Tibial nerve (tissue), 4 donors: ENCODE results near the gene SEC16B.

Experiments used
- EP300 ChIP-seq, 2 donors: sonication (generic); formaldehyde crosslinking; IDR thresholded peaks; one replicate each; pipeline ENCODE4 v1.6.1; 2017; ENCODE audit warnings: antibody characterized with exemption in 2 of 2, mild to moderate bottlenecking in 1 of 2
- POLR2A ChIP-seq, 2 donors: fragments of 450-650 bp; IDR thresholded peaks; one replicate each; pipeline ENCODE4 v1.6.1; 2017; ENCODE audit warnings: antibody characterized with exemption in 2 of 2, mild to moderate bottlenecking in 2 of 2, moderate library complexity in 2 of 2
- TF ChIP-seq, protein P1 (sequence below), 5 experiments: fragments of 200-600 bp in 3 of 5; fragments of 450-650 bp in 2 of 5; sonication (generic) in 3 of 5; IDR thresholded peaks; one replicate each; pipeline ENCODE4 v1.5.1; 2016 to 2019; ENCODE audit warnings: antibody characterized with exemption in 5 of 5, mild to moderate bottlenecking in 3 of 5, moderate library complexity in 2 of 5

DNA sequence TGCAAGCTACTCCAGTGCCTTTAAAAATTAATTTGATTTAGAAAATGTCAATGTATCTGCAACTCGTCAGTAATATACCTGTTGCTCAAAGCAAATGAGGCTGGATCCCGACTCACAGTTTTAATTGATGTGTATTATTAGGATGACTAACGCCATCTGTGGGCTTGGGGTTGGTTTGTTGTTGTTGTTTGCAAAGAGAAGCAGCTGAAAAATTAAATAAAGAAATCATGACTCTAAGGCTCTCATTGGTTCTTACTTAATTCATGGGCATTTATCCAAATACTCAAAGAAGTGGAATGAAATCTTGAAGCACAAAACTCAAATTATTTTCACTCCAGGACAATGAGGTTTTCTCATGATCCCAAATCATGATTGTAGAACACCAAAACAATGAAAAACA is 46.4 kb downstream of the SEC16B start:
- TF ChIP-seq, protein P1, sequence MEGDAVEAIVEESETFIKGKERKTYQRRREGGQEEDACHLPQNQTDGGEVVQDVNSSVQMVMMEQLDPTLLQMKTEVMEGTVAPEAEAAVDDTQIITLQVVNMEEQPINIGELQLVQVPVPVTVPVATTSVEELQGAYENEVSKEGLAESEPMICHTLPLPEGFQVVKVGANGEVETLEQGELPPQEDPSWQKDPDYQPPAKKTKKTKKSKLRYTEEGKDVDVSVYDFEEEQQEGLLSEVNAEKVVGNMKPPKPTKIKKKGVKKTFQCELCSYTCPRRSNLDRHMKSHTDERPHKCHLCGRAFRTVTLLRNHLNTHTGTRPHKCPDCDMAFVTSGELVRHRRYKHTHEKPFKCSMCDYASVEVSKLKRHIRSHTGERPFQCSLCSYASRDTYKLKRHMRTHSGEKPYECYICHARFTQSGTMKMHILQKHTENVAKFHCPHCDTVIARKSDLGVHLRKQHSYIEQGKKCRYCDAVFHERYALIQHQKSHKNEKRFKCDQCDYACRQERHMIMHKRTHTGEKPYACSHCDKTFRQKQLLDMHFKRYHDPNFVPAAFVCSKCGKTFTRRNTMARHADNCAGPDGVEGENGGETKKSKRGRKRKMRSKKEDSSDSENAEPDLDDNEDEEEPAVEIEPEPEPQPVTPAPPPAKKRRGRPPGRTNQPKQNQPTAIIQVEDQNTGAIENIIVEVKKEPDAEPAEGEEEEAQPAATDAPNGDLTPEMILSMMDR (IDR thresholded peaks at IDR 0.05), result no peak
- TF ChIP-seq POLR2A (IDR thresholded peaks at IDR 0.05) (no peak), EP300 (IDR thresholded peaks at IDR 0.05) (no peak)
